Measurements from ENCODE around the gene GLB1L3. TPM values are rescaled to one million over a fixed set of nuclear protein-coding genes. Genes with fewer than 3 reads are reported as not detected.
A peak's percentile ranks its signal among the peaks of the same experiment; 100 is the strongest.

The GLB1L3 gene
- total and polyA plus RNA-seq, 2 of the 4 experiments (the other 2 are of a cell fraction): not detected

GRCh38 chr11:134252346-134253187 is 23.6 kb upstream of the GLB1L3 start:
- H3K23ac ChIP-seq (ENCODE audit: low read depth, low read length): peak overlapping the region; percentile 86

More at GRCh38 chr11:134252346-134253187, 23.6 kb upstream of the GLB1L3 start:
- dilution Hi-C loops (cut with HindIII; ENCODE audit: low sequenced_read_pairs, unreplicated experiment) (no loop called here), intact Hi-C loops (cut with micrococcal nuclease) (loop anchor here (1.0 to 10.0 kb wide), 3 partner anchors 28 to 208 kb away; partner anchors contain the start of gene VPS26B), in situ Hi-C loops (cut with MboI; ENCODE audit: low sequenced_read_pairs) (loop anchor here (10.0 kb wide), 1 partner anchor 208 kb away; no protein-coding TSS in a partner anchor)
- Histone ChIP-seq H2BK120ac (ENCODE audit: low read depth, low read length) (no peak overlapping the region), H4K8ac (ENCODE audit: low read depth in 2 of 2, low read length in 2 of 2) (peak overlapping the region; percentile 54 to 76; a peak in 3 of 4 replicates), H3K9me3 (ENCODE audit: control insufficient read depth, insufficient read depth, low read length) (no peaks in the 10 kb centered on the region), H3K56ac (ENCODE audit: extremely low read depth, insufficient read depth, low read length) (peak overlapping the region; percentile 70; the same call in 1 of the 2 replicates), H3K36me3 (ENCODE audit: control insufficient read depth, insufficient read depth, low read length) (peaks cover 20% of the 10 kb centered on the region), H3K4me1 (ENCODE audit: control insufficient read depth, insufficient read depth, low read length) (no peaks in the 10 kb centered on the region; the same call in 1 of the 2 replicates), H3K9ac (ENCODE audit: low read depth, low read length) (peak overlapping the region; percentile 66), H2AK5ac (ENCODE audit: low read depth, low read length) (no peak overlapping the region), H3K18ac (ENCODE audit: low read depth, low read length) (peak overlapping the region; percentile 23; the same call in 1 of the 2 replicates), H3K4me3 (ENCODE audit: insufficient read depth, low read depth, low read length) (peak overlapping the region; percentile 61), H3K4me2 (ENCODE audit: low read depth, low read length) (peak overlapping the region; percentile 54), H2AK9ac (replicated peaks; ENCODE audit: low read depth, low read length, poor library complexity) (peak overlapping the region; percentile 20), H3K14ac (replicated peaks; ENCODE audit: low read depth, low read length) (peak overlapping the region; percentile 57), H3K9me1 (ENCODE audit: insufficient read depth, low read length) (no peaks in the 10 kb centered on the region; the same call in 1 of the 2 replicates), H3K79me1 (ENCODE audit: low read depth in 1 of 2, low read length in 2 of 2) (peaks cover 11 to 28% of the 10 kb centered on the region in 2 experiments), H2BK5ac (ENCODE audit: low read depth, low read length, poor library complexity, severe bottlenecking) (peak overlapping the region; percentile 63), H4K20me1 (ENCODE audit: insufficient read depth, low read length) (no peaks in the 10 kb centered on the region), H3K27ac (ENCODE audit: insufficient read depth, low read length) (peak overlapping the region; percentile 41), H2BK20ac (ENCODE audit: low read depth, low read length) (no peak overlapping the region), H2BK15ac (ENCODE audit: low read depth, low read length) (no peak overlapping the region), H4K5ac (ENCODE audit: low read depth, low read length) (peak overlapping the region; percentile 44), H2AFZ (replicated peaks; ENCODE audit: low read length, poor library complexity) (peak overlapping the region; percentile 96), H3K27me3 (ENCODE audit: control insufficient read depth, insufficient read depth, low read length) (no peaks in the 10 kb centered on the region), H4K91ac (ENCODE audit: insufficient read depth, low read depth, low read length) (peak overlapping the region; percentile 2; the same call in 1 of the 2 replicates), H3K4ac (ENCODE audit: low read depth, low read length) (peak overlapping the region; percentile 44)
- ChIA-PET POLR2A (ENCODE audit: unreplicated experiment) (no interaction called here), CTCF (interaction anchor here (0.6 to 1.2 kb wide), 2 partner anchors 9 to 48 kb away, joined by 4 to 7 read pairs; no protein-coding TSS in a partner anchor)
- ATAC-seq (ENCODE audit: low read depth) (peak; percentile 44), DNase-seq (peak; percentile 57)
- no peak for TF ChIP-seq BHLHE40 (IDR thresholded peaks at IDR 0.05; ENCODE audit: low read depth, low read length)
- TF ChIP-seq CEBPB (IDR thresholded peaks at IDR 0.05; ENCODE audit: low read depth, low read length): peak; percentile 76
- WGBS, 2 experiments (ENCODE audit: extremely low coverage in 2 of 2, insufficient read length in 1 of 2): 4% methylated on average over 13 of the region's 27 CpGs; no CpG with 5 or more reads in 1 of the 2 experiments
- no TSS peak for BruUV-seq (replicated peaks)

All from IMR-90 (cell line).